GM21447 (cell line): Measurements from ENCODE around the gene SKIL.

Experiments used
- ATAC-seq: cut with Tn5 transposase; IDR thresholded peaks from one replicate; pipeline ENCODE4 v1.9.1; 2021; ENCODE audit not compliant: unreplicated experiment

The SKIL gene

DNA sequence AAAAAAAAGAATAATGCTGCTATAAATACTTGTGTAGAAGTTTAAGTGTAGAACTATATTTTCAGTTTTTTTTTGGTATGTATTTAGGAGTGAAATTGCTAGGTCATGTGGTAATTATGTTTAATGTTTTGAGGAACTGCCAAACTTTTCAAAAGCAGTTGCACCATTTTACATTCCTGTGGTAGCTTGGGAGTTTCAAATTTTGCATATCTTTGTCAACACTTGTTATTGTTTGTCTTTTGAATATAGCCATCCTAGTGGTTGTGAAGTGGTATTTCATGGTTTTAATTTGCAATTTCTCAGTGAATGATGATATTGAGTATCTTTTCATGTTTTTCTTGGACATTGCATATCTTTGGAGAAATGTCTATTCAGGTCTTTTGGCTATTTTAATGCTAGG lies 30.4 kb downstream of the SKIL start:
- no peak for ATAC-seq

DNA sequence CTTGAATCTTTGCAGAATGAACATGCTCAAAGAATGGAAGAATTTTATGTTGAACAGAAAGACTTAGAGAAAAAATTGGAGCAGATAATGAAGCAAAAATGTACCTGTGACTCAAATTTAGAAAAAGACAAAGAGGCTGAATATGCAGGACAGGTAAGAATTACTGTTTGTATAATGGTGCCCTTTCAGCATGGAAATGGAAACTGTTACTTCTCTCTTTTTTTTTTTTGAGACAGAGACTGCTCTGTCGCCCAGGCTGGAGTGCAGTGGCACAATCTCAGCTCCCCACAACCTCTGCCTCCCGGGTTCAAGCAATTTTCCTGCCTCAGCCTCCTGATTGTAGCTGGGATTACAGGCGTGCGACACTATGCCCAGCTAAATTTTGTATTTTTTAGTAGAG lies 33.6 kb downstream of the SKIL start:
- ATAC-seq: no peak

DNA sequence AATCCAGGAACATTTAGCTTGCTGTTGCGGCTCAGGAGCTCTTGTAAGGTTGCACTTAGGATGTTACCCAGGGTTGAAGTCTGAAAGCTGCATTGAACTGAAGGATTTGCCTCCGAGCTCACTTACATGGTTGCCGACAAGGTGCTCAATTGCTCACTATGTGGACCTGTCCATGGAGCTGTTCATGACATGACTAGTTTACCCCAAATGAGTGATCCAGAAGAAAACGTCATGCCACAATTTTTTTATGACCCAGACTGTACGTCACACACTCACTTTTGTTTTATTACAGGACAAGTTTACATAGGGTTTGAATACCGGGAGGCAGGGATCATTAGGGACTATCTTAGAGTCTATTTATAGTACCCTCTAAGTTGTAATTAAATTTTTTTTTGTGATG lies 40.2 kb downstream of the SKIL start:
- ATAC-seq: no peak

DNA sequence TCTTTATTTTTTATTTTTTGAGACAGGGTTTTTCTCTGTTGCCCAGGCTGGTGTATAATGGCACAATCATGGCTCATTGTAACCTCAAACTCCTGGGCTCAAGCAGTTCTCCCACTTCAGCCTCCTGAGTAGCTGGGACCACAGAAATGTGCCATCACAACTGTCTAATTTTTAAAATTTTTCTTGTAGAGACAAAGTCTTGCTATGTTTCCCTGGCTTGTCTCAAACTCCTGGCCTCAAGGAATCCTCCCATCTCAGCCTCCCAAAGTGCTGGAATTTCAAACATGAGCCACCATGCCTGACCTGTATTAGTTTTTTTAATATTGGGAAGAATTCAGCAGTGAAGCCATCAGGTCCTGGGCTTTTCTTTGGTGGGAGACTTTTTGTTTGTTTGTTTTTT lies 47.6 kb downstream of the SKIL start:
- no peak for ATAC-seq

DNA sequence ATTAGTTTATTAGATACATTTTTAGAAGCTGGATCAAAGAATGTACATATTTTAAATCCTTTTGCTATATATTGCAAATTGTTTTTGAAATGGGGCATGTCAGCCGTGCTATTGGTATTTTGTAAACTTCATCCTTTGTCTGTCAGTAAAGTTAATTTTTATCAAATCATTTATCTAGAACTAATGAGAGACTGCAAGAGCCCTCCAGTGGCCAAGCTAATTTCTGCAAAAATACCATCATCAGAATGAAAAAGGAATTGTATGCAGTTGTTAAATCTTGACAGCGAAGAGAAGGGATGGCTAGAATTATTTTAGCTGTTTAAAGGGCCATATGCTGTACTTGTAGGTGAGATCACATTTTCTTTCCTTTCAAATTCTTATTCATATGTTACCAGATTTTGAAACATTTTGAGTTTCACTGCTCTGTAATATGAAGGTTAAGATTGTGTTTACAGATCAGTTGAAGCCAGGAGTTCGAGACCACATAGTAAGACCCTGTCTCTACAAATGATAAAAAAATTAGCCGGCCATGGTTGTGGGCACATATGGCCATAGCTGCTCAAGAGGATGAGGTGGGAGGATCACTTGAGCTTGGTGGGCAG lies 53.0 kb downstream of the SKIL start:
- ATAC-seq: no peak

DNA sequence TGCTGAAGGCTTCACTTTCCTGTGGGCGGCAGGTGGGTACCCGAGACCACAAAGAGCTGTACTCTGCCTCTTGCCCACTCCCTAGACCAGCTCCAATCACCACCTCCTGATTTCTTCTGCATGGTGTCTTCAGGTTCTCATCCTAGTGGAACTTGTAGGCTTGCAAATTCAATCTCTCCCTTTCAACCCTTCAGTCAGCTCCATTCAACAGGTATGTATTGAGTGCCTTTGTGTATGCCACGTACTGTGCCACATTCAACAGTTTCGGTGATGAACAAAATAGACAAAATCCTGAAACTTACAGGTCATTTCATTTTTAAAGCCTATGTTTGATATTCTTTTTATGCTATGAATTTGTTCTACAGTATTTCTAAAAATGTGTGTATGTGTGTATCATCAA lies 55.8 kb downstream of the SKIL start:
- no peak for ATAC-seq

DNA sequence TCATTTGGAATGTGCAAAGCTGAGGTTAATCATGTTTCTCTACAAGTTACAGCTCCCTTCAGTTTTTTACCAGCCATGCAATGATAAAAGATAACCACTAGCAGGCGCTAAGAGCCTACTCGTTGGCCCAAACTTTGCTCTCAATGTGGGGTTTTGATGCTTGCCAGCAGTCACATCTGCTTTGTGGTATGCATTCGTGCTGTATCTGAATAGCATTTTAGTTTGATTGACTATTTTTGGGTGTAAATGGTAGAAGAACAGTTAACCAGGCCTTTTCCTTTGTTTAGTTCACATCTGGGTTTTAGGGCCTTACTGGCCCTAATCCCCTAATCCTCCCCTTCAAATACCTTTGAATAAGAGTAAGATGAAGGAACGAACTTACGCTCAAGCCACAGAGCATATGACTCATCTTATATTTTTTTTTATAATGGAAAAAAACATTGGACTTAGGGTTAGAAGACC lies 56.7 kb downstream of the SKIL start:
- no peak for ATAC-seq

DNA sequence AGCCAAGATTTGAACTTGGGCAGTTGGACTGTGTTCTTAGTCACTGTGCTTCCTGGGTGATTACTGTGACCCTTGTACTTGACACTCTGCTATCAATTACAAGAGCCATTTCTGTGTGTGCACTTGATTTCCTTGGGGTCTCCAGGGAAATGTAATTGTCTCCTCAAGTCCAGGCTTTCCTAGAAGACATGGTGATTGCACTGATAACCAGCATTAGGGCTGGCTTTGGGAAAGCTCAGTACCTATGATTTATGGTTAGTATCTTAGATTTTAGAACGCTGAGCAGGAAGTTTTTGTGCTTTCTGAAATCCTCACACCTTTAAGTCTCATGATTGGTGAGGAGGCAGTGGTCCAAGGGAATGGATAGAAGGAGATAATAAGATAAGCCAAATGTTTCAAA lies 59.6 kb downstream of the SKIL start:
- ATAC-seq: no peak

DNA sequence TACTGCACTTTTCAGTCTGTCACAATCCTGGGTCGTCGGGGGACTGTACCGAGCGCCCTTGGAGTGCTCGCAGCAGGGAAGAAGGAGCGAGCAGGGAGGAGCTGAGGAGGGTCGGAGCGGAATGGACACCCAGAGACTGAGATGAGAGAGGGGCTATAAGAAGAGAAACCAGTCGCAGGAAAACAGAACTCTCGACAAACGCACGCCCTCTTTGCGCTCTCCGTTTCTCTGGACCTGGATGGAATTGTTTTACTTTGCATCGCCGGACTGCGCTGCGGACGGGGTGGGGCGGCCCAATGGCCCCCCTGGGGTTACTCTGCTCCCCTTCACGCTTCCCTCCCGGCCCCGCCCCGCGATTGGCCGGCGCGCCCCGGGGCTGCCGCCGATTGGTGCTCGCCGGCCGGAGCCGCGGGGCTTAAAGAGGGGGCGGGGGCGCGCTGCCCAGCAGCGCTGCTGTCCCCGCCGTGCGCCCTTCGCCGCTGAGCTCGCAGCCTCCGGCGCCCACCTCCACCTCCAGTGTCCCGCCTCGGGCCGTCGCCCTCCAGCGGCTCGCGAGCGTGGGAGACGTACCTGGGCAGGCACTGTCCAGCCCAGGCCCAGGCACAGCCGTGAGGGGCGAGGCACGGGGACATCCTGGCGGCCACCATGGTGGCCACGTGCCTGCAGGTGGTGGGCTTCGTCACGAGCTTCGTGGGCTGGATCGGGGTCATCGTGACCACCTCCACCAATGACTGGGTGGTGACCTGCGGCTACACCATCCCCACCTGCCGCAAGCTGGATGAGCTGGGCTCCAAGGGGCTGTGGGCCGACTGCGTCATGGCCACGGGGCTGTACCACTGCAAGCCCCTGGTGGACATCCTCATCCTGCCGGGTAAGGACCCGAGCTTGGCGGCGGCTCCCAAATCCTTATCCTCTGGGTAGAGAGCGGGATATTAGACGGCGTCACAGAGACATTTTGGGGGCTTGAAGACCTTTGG lies 61.2 kb downstream of the SKIL start, which contains the start of gene CLDN11:
CLDN11 (plus strand) TSS at position 447 of the 977 bp plus-strand sequence; CDS start at position 646, 199 bp downstream.
- no peak for ATAC-seq

DNA sequence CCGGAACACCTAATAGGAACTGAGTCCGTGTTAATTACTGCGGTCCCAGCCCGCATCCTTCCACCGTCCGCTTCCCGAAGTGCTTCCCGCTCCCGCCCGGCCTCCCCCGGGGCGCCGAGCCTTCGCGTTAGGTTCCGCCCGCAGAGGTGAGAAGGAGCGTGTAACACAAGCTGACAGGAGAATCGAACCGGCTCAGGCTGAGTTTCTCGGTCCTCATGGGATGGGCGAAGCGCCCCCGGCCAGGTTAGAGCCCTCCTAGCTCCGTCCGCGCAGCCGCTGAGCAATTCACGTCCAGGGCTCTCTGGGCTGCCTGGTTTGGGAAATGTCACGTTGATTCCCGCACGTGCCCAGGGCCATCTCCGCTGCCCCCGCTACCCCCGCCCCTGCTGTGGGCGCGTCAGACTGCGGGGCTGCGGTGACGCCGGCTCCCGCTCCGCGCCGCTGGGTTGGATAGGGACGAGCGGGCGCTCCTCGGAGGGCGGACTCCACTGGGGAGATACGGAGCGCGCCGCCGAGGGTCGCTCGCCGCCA lies 62.1 kb downstream of the SKIL start:
- no peak for ATAC-seq

DNA sequence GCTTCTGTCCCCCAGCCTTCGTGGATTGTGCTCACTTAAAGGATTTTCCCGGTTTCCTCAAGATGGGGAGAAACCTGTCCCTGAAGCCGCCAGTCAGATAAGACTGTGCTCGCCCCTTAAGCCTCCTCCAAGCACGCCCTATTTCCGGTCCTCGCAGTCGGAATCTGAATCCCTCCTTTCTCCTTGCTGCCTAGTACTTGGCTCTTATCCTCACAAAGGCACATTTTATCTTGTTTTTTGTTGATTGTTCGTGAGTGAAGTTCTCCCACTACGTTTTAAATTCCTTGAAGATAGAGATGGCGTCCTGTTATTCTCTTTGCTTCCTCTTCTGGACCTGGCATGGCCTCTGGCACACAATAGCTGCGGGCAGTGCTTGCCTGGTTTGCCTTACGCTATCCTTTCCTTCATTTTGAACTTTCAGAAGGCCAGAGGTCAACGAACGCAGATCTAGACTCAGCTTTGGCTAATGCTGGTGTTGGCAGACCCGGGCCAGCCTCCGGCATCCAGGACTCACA lies 62.8 kb downstream of the SKIL start:
- ATAC-seq: no peak

DNA sequence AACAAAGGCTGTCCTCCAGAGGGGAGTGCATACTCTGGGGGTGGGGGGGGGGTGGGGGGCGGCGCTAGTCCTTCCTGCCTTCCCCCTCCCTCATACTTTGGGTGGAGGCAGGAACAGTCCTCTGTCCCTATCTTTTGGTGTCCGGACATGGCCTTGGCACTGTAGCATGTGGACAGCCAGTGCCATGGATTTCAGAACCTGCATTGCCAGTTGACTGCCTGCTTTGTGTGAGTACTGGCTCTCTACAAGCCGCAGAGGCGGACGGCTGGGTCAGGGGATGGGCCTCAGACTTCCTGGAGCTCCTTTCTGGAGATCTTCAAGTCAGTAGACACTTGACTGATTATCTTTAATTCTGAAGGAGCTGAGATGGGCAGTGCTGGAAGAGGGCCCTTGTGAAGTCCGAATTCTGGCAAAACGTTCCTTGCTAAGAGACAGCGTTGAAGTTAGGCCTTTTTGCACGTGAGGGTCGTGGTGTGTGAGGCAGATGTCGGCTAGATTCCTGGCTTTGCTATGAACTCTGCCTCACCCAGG lies 63.7 kb downstream of the SKIL start:
- no peak for ATAC-seq

DNA sequence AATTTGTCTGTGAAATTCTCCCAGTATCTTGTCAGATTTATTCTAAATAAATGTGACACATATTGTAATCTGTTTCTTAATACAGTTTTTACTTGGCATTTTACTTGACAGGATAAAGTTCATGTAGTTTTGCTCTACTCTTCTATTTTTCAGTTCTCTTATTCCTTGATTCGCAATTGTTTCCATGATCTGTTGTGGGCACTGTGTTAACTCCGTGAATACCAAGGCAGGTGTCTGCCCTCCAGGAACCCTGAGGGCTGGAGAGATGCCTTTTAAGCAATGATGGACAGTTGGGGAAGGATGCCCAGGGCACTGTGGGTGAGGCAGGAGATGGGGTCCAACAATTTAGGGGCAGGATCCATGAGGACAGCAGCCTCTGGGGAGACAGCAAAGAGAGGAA lies 64.2 kb downstream of the SKIL start:
- no peak for ATAC-seq

DNA sequence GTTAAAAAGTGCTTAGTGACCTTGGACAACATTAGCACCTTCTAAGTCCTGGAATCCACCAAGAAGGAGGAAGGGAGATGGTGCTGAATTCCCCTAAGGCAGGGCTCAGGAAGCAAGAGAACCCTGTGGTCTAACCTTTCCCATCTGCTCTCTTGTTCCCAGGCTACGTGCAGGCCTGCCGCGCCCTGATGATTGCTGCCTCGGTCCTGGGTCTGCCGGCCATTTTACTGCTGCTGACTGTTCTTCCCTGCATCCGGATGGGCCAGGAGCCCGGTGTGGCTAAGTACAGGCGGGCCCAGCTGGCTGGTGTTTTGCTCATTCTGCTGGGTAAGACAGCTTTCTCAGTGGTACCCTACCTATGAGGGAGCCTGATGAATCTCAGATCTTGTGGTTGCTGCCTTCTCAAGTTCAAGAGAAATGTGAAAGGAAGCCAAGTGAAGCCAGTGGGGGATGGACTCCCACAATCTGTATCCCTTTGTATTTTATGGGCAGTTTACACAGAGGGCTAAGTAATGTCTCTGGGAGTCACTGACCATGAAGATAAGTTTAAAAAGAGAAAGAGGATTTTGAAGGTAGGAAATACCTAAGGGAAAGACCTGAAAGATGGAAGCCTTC lies 65.6 kb downstream of the SKIL start:
- no peak for ATAC-seq

DNA sequence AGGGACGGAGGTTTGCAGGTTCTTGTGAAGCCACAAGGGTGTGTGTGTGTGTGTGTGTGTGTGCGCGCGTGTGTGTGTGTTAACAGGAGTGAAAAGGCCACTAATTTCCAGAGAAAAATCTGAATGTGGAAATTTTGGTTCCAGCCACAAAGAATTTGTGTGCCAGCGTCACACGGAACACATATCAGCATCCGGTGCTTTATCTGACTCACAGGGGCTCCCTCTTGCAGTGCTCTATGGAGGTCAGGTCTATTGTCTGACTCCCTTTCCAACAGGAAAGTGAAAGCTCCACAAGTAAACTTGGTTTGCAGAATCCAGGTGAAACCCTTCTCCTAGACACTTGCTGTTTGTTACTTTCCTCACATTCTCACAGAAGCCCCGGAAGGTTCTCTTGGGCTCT lies 67.4 kb downstream of the SKIL start:
- no peak for ATAC-seq

DNA sequence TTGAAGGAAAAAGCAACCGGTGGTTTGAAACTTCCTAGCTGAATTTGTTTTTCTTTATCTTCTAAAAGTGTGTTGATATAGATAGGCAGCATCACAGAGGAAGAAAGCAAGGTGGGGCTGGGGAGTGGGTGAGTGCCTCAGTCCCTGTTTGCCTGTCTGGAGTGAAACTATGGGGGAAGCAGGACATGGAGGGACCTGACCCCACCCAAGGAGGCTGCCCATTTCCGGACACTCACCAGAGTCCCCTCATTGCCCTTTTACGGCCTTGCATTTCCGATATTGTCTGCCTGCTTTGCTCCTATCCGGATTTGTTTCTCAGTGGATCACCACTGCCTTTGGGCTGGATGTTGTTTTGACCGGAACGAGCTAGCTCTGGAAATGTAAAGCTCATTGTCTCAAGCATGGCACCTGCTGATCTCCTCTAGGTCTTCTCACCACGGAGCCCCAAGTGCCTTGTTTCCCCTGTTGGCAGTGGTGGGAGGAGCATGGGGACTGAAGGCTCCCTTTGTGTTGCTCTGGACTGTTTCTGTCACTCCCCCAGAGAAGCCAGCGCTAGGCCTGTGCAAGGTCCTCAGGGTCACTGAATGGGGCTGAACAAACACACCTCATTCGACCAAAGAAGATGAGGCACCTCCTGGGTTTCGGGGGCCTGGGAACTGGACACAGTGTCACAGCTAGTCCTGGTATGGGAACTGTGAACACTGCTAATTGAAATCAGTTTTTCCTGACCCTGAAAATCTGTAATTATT lies 68.2 kb downstream of the SKIL start:
- no peak for ATAC-seq

DNA sequence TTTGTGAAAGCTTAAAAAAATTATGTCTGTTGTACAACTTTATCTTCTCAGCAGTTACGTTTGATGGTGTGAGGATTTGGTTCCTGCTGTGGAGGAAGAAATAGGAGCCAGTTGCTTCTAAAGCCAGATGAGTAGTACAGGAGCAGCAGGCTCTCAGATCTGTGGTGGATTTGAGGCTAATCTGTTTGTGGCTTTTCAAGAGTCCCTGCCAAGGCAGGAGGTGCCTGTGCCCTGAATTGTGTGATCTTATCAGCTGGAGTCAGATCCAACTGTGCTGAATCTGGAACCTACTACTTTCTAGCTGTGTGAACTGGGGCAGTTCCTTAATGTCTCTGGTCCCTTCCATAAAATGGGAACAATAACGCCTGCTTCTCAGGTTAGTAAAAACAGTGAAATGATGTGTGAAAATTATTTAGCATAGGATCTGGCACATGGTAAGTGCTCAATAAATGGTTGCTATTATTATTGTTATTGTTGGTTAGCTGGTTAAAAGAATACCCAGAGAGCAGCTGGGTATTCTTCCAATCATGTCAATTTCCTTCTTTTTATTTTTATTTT lies 68.8 kb downstream of the SKIL start:
- ATAC-seq: no peak

DNA sequence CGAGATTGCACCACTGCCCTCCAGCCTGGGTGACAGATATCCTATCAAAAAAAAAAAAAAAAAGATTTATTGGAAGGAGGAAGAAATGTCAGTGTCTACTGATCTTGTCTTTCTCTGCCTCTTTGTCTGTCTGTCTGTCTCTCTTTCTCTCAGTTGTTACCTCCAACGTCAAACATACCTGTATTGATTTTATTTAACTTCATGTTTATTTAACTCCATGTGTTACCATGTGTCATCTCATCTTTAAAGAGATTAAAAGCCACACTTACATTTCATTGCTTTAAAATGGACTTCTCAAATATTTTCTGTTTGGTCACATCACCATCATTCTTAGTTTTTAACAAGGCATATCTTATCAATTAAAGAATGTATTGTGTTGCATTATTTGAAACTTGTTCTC lies 70.6 kb downstream of the SKIL start:
- no peak for ATAC-seq

DNA sequence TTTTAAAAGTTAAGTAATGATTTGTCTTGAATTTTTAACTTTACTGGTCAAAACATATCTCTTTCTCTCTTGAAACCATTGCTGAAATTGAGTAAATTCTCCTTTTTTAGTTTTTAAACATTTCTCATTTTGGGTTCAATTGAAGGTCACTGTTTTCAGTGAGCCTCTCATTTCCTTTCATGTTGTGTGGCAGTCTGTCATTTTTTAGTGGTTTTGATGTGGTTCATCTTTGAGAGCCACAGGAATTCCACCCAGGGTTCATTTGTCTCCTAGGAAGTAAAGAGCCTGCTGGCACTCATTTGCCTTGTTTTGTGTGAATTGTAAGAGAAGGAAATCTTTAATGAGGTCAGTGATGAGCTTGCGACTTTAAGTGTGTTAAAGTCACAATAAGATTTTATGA lies 71.5 kb downstream of the SKIL start:
- ATAC-seq: no peak

DNA sequence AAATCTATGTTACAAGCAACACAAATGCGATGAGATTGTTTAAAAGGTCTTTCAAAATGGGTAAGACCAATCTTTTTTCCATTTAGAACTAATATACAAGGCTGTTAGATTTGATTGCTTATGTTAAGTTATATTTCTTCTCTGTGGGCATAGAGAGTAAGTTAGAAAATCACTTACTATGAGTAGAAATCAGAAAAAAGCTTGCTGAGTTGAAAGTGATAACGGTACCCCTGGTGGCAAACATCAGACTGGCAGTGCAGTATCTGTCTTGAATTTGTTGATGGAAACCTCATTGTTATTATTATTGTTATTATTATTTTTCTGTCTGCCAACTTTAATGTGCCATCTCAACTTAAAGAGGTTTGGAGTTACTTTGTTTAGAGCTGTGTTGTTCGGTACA lies 73.5 kb downstream of the SKIL start:
- ATAC-seq: no peak
